GM10248 (cell line): ENCODE measurements around the gene C4BPA.

ENCODE experiments used
- CTCF ChIA-PET: fragments of 300-600 bp; sonication (Branson Sonifier 250); formaldehyde crosslinking; extraction: SDS; loops from one replicate; lab custom pipeline; 2021; ENCODE audit warnings: antibody characterized with exemption; lab: Yijun Ruan, JAX
- POLR2A ChIA-PET: fragments of 350-650 bp; sonication (Branson Sonifier 250); formaldehyde crosslinking; extraction: SDS; loops from one replicate; lab custom pipeline; 2020; ENCODE audit warnings: antibody characterized with exemption; lab: Yijun Ruan, JAX
- DNase-seq: peaks from one replicate; pipeline ENCODE4 v3.0.0; 2012; ENCODE audit errors: extremely low spot score
- TF ChIP-seq, protein P1 (sequence below): IDR thresholded peaks from 2 replicates; pipeline ENCODE4 v1.5.1; 2012; ENCODE audit warnings: mild to moderate bottlenecking, low read depth; ENCODE audit errors: extremely low read depth, missing control alignments, control extremely low read depth

The C4BPA gene

DNA sequence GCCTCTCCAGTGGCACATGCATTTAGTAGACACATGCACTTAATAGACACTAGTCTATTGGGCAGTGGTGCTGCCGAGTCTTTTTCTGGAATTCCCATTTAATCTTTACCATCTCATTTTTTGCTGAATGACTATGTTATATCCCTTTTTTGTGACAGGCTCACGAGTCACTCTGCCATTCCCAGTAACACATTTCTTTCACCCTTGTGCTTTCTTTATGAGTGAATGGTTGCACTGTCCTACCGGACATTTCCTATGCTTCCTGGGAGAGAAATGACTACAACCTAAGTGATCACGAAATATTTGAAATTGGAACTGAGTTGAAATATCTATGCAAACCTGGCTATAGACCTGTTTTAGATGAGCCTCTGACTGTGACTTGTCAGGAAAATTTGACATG lies 70.9 kb downstream of the C4BPA start:
- POLR2A ChIA-PET = no interaction called here
- TF ChIP-seq, protein P1, sequence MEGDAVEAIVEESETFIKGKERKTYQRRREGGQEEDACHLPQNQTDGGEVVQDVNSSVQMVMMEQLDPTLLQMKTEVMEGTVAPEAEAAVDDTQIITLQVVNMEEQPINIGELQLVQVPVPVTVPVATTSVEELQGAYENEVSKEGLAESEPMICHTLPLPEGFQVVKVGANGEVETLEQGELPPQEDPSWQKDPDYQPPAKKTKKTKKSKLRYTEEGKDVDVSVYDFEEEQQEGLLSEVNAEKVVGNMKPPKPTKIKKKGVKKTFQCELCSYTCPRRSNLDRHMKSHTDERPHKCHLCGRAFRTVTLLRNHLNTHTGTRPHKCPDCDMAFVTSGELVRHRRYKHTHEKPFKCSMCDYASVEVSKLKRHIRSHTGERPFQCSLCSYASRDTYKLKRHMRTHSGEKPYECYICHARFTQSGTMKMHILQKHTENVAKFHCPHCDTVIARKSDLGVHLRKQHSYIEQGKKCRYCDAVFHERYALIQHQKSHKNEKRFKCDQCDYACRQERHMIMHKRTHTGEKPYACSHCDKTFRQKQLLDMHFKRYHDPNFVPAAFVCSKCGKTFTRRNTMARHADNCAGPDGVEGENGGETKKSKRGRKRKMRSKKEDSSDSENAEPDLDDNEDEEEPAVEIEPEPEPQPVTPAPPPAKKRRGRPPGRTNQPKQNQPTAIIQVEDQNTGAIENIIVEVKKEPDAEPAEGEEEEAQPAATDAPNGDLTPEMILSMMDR = no peak
- CTCF ChIA-PET = no interaction called here
- no peak for DNase-seq

DNA sequence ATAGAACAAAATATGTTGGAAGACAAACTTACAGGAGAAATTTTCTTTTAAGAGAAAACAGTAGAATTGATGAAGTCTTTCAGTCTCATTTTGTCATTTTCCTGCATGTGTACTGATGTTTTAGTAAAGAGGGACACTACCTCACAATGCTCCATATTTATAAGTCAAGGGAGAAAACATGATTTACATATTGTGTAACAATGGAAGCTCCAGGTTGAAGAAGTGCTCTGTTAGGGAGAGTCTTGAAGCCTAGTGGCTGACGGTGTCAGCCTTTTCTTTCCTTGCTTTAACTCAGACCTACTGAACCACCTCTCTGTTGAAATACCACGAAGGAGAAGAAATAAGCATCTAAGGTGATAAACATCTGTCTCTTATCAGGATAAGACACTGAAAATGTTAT lies 75.0 kb downstream of the C4BPA start:
- ChIA-PET CTCF (interaction anchor here (1.6 kb wide), 1 partner anchor 17 kb away, joined by 3 read pairs; no protein-coding TSS in a partner anchor), POLR2A (no interaction called here)
- no peak for DNase-seq
- TF ChIP-seq, protein P1 = no peak

DNA sequence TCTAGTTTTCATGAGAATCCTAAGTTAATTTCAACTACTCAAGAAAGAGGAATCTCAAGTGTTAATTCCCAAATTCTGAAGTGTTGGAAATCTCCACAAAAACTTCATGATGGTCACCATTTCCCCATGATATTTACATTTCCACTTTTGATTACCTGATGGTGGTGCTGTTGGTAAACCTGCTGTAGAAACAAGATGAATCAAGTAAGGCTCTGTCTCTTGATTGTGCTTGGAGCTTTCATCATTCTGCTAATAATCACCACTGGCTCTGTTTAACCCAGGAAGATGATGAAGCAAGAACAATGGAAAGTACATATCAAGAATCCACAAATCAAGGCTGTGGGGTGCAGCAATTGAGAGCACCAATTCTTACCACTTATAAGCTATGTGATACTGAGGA lies 77.8 kb downstream of the C4BPA start:
- ChIA-PET POLR2A (no interaction called here), CTCF (interaction anchor here (1.0 to 1.6 kb wide), 3 partner anchors 15 to 318 kb away, joined by 4 read pairs; no protein-coding TSS in a partner anchor)
- no peak for DNase-seq
- TF ChIP-seq, protein P1 = no peak

DNA sequence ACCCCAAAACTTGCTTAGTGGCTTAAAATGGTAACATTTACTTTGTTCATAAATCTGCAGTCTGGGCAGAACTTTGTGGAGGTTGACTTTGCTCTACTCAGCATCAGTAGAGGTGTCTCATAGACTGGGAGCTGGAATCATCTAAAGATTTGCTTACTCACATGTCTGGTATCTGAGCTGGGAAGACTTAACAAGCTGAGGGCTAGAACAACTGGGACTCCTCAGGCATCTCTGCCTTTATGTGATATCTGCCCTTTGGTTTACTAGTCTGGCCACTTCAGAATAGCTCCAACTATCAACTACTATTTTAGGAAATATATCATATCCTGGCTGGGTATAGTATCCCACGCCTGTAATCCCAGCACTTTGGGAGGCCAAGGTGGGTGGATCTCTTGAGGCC lies 82.5 kb downstream of the C4BPA start:
- POLR2A ChIA-PET = no interaction called here
- TF ChIP-seq, protein P1 = no peak
- no peak for DNase-seq
- CTCF ChIA-PET = no interaction called here

DNA sequence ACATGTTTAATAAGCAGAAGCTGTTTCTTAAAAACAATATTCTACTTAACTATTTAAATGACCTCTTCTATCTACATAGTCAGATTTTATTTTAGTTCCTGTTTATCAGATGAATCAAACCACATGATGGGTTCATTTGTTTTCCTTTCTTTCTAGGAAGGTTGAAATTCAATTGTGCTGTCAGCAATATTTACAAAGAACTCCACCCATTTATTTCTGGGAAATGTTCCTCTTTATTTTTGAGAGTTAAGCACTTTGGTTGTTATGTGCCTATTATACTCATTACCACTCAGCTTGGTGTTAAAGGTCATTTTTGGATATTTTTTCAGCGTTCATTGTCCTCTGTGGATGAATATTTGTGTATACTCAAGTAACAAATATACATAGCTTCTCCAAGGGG lies 84.9 kb downstream of the C4BPA start:
- TF ChIP-seq, protein P1 = no peak
- ChIA-PET CTCF (interaction anchor here (0.9 kb wide), 1 partner anchor 9 kb away, joined by 3 read pairs; no protein-coding TSS in a partner anchor), POLR2A (no interaction called here)
- no peak for DNase-seq

DNA sequence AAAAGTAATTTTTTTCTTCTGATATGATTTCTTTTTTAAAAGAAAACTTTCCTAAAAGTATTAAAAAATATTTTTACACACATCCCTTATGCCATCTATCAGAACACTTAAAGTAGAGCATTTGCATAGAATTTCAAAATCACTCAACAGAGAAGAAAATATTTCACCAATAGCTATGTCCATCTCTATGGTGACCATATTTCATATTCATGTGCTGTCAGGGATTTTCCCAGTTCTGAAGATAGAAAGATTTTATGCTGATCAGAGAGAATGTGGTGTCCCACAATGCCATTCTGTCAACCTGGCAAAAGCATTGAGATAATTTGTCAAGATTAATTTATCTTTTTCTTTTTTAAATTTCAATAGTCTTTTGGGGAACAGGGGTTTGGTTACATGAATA lies 87.0 kb downstream of the C4BPA start:
- ChIA-PET CTCF (no interaction called here), POLR2A (no interaction called here)
- TF ChIP-seq, protein P1 = no peak
- no peak for DNase-seq
